Measurements from ENCODE around the gene PDIA4.

The PDIA4 gene

DNA sequence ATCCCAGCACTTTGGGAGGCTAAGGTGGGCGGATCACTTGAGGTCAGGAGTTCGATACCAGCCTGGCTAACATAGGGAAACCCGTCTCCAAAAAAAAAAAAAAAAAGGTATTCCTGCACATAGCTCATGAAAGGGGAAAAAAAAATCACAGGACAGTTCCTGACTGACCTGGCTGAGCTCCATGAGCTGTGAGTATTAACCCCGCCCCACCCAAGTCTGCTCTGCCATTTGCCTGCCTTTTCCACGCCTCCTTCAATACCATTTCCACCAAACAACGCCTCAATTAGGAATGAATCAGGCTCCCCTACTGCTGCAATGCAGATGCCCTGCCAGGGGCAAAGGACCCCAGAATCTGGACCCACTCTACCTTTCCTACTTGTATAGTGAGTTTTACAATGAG lies 55.0 kb downstream of the PDIA4 start:
- DNase-seq (ENCODE audit: low read depth, low spot score): no peak
- TF ChIP-seq, protein P1, sequence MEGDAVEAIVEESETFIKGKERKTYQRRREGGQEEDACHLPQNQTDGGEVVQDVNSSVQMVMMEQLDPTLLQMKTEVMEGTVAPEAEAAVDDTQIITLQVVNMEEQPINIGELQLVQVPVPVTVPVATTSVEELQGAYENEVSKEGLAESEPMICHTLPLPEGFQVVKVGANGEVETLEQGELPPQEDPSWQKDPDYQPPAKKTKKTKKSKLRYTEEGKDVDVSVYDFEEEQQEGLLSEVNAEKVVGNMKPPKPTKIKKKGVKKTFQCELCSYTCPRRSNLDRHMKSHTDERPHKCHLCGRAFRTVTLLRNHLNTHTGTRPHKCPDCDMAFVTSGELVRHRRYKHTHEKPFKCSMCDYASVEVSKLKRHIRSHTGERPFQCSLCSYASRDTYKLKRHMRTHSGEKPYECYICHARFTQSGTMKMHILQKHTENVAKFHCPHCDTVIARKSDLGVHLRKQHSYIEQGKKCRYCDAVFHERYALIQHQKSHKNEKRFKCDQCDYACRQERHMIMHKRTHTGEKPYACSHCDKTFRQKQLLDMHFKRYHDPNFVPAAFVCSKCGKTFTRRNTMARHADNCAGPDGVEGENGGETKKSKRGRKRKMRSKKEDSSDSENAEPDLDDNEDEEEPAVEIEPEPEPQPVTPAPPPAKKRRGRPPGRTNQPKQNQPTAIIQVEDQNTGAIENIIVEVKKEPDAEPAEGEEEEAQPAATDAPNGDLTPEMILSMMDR (IDR thresholded peaks at IDR 0.05; ENCODE audit: insufficient read depth, low read length, missing control alignments): no peak
- no peak overlapping the region for H3K4me3 ChIP-seq (ENCODE audit: low read depth, low read length)
- POLR2A ChIA-PET: no interaction called here
- CTCF ChIA-PET: no interaction called here

DNA sequence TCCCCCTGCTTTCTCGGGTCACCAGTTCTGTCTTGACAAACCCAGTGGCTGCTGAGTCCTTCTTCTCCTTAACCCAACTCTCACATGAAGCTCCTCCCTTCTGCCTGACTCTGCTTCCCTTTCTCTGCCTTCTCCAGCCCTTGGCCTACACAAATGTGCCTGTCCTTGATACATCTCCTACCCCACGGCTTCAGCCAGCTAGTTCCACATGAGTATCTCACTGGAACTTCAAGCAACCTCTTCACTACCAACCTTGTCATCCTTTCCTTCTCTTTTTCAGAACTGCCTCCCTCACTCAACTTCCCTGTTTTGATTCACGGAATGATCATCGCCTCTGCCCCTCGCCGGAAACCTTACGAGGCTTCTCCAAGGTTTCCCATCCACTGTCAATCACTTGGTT lies 55.9 kb downstream of the PDIA4 start:
- TF ChIP-seq, protein P1 (IDR thresholded peaks at IDR 0.05; ENCODE audit: insufficient read depth, low read length, missing control alignments): no peak
- no peak overlapping the region for H3K4me3 ChIP-seq (ENCODE audit: low read depth, low read length)
- POLR2A ChIA-PET: interaction anchor here (0.6 kb wide), 1 partner anchor 224 kb away, joined by 3 read pairs; no protein-coding TSS in a partner anchor
- DNase-seq (ENCODE audit: low read depth, low spot score): no peak
- CTCF ChIA-PET: interaction anchor here (1.5 kb wide), 1 partner anchor 467 kb away, joined by 5 read pairs; no protein-coding TSS in a partner anchor

DNA sequence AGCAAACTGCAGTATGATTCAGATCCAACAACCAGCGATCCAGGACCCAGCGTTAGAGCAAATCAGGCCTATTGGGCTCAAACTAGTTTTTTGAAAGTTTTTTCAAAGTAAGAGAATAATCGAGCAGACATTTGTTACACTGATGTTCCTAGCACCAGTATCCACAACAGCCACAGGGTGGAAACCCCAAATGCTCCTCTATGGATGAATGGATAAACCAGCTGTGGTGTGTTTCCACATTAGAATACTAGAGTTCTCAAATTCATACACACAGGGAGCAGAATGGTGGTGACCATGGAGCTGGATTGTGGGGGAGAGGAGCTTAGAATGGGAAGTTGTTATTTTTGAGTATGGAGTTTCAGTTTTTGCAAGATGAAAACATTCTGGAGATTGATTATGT lies 60.7 kb downstream of the PDIA4 start:
- no peak overlapping the region for H3K4me3 ChIP-seq (ENCODE audit: low read depth, low read length)
- TF ChIP-seq, protein P1 (IDR thresholded peaks at IDR 0.05; ENCODE audit: insufficient read depth, low read length, missing control alignments): no peak
- CTCF ChIA-PET: interaction anchor here (0.7 to 6.2 kb wide), 12 partner anchors 9 to 703 kb away, joined by 3 to 97 read pairs (median 6); no protein-coding TSS in a partner anchor
- POLR2A ChIA-PET: no interaction called here
- DNase-seq (ENCODE audit: low read depth, low spot score): no peak

- CTCF ChIA-PET: interaction anchor here (0.9 to 6.2 kb wide), 9 partner anchors 10 to 703 kb away, joined by 3 to 97 read pairs (median 7); no protein-coding TSS in a partner anchor
- DNase-seq (ENCODE audit: low read depth, low spot score): no peak
- H3K4me3 ChIP-seq (ENCODE audit: low read depth, low read length): peak overlapping the region; percentile 20; the same call in 1 of the 2 replicates
- TF ChIP-seq, protein P1 (IDR thresholded peaks at IDR 0.05; ENCODE audit: insufficient read depth, low read length, missing control alignments): no peak
- POLR2A ChIA-PET: interaction anchor here (1.4 kb wide), 1 partner anchor 25 kb away, joined by 3 read pairs; no protein-coding TSS in a partner anchor
These were observed 61.3 kb downstream of the PDIA4 start for GRCh38 chr7:148967032-148967372.

DNA sequence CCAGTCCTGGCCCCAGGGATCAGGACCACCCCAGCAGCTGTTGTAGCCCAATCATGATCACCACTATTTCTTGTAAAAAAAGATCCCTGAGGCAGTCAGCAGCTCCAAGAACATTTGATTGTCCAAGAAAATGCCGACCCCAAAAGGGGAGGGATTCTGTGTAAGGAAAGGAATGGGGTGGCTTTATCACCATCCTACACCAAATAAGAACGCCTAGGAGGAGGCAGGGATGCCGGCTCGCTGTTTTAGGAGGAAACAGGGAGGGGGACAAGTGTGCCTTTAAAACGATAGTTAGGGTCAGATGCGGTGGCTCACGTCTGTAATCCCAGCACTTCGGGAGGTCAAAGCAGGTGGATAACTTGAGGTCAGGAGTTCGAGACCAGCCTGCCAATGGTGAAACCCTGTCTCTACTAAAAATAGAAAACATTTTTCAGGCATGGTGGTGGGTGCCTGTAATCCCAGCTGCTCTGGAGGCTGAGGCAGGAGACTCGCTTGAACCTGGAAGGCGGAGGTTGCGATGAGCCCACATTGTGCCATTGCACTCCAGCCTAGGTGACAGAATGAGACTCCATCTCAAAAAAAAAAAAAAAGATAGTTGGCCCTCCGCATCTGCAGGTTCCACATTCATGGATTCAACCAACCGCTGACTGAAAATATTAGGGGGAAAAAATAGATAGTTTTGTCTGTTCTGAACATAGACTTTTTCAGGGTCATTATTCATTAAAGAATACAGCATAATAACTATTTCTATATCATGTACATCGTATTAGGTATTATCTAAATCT lies 63.6 kb downstream of the PDIA4 start:
- ChIA-PET CTCF (interaction anchor here (1.0 to 6.2 kb wide), 10 partner anchors 17 to 462 kb away, joined by 3 to 97 read pairs (median 8); partner anchors contain the start of gene CUL1), POLR2A (no interaction called here)
- TF ChIP-seq, protein P1 (IDR thresholded peaks at IDR 0.05; ENCODE audit: insufficient read depth, low read length, missing control alignments): no peak
- H3K4me3 ChIP-seq (ENCODE audit: low read depth, low read length): no peak overlapping the region
- no peak for DNase-seq (ENCODE audit: low read depth, low spot score)
